LNCaP clone FGC (cell line): Measurements from ENCODE around the gene THAP2.

Experiments used
- DNase-seq: peaks from one replicate; pipeline ENCODE4 v3.0.0-alpha.2; 2011; ENCODE audit warnings: low read depth
- H3K4me3 ChIP-seq: 2 replicates; pipeline ENCODE4 v1.5.1; 2011; ENCODE audit warnings: mild to moderate bottlenecking, low read depth, low read length, control low read depth
- CTCF ChIP-seq: IDR thresholded peaks from 2 replicates; pipeline ENCODE4 v1.5.1; 2012; ENCODE audit warnings: mild to moderate bottlenecking; ENCODE audit not compliant: control insufficient read depth, insufficient read depth; ENCODE audit errors: extremely low read depth

The THAP2 gene

GRCh38 chr12:71727958-71728357 is 63.9 kb downstream of the THAP2 start:
- TF ChIP-seq CTCF, result no peak
- DNase-seq, result no peak
- H3K4me3 ChIP-seq, result no peak overlapping the region
